AML-193 (cell line): ENCODE results near the gene KCNH3.
"Not testable (repeated sequence)": the region's sequence is repeated elsewhere in the genome, so short reads cannot be mapped to it uniquely, and the experiment has no call there.

Experiments used
- DNase-seq, 2 experiments: peaks; one replicate each; lab custom pipeline; 2025; lab: John Stamatoyannopoulos, UW

KCNH3 gene

GRCh38 chr12:49538510-49539403, at the start of gene KCNH3:
TSS of gene KCNH3 (plus strand) at chr12:49539030. CDS start at chr12:49539417, 387 bp downstream.
- DNase-seq = peak in 1 of 2 experiments; percentile 16

- no peak for DNase-seq
These were observed 49.7 kb upstream of the KCNH3 start for GRCh38 chr12:49489154-49489553.

- no peak for DNase-seq
These were observed 49.1 kb upstream of the KCNH3 start for GRCh38 chr12:49489720-49490119.

- DNase-seq = no peak
These were observed 47.0 kb upstream of the KCNH3 start for GRCh38 chr12:49491823-49492222.

GRCh38 chr12:49493900-49494299, 44.9 kb upstream of the KCNH3 start:
- no peak for DNase-seq

GRCh38 chr12:49496417-49497360, 42.1 kb upstream of the KCNH3 start:
- no peak for DNase-seq

- no peak for DNase-seq
These were observed 36.9 kb upstream of the KCNH3 start for GRCh38 chr12:49501895-49502294.

GRCh38 chr12:49502590-49502989, 36.2 kb upstream of the KCNH3 start:
- no peak for DNase-seq

GRCh38 chr12:49503674-49504180, 35.1 kb upstream of the KCNH3 start:
- DNase-seq = no peak

- no peak for DNase-seq
These were observed 33.2 kb upstream of the KCNH3 start for GRCh38 chr12:49505672-49506071.

- no peak for DNase-seq
These were observed 31.7 kb upstream of the KCNH3 start for GRCh38 chr12:49507139-49507538.

- DNase-seq = not testable (repeated sequence)
These were observed 29.1 kb upstream of the KCNH3 start for GRCh38 chr12:49509681-49510080.

GRCh38 chr12:49511410-49511809, 27.4 kb upstream of the KCNH3 start:
- DNase-seq = no peak

- no peak for DNase-seq
These were observed 26.3 kb upstream of the KCNH3 start for GRCh38 chr12:49512546-49512945.

- DNase-seq = no peak
These were observed 23.6 kb upstream of the KCNH3 start for GRCh38 chr12:49515266-49515665.

GRCh38 chr12:49518914-49519573, 19.8 kb upstream of the KCNH3 start:
- no peak for DNase-seq

GRCh38 chr12:49519574-49519936, 19.3 kb upstream of the KCNH3 start:
- DNase-seq = no peak

GRCh38 chr12:49521389-49521788, 17.4 kb upstream of the KCNH3 start:
- no peak for DNase-seq

- DNase-seq = no peak
These were observed 14.0 kb upstream of the KCNH3 start for GRCh38 chr12:49524660-49525324.

- DNase-seq = no peak
These were observed 12.9 kb upstream of the KCNH3 start for GRCh38 chr12:49525942-49526341.

GRCh38 chr12:49527361-49528130, 11.3 kb upstream of the KCNH3 start:
- no peak for DNase-seq
